SW480 (cell line): ENCODE data around the gene THEM4.

Source experiments
- DNase-seq: peaks from one replicate; pipeline ENCODE4 v3.0.0-alpha.2; 2016; ENCODE audit warnings: low spot score

The THEM4 gene

GRCh38 chr1:151837884-151838221, 71.5 kb downstream of the THEM4 start:
- no peak for DNase-seq

- DNase-seq = no peak
Observed at GRCh38 chr1:151837197-151837596, 72.1 kb downstream of the THEM4 start.

DNA sequence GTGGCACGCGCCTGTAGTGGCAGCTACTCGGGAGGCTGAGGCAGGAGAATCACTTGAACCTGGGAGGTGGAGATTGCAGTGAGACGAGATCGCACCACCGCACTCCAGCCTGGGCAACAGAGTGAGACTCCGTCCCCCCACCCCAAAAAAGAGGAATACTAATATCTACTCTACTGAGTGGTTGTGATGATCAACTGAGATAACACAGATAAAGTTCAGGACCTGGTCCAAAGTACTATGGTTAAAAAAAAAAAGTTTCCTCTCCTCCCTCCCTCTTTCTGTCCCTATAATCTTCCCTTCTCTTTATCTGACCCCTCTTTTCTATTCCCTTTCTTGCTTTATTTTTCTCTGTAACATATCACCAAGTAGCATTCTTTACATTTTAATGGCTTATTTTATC, 73.7 kb downstream of the THEM4 start:
- no peak for DNase-seq

GRCh38 chr1:151834239-151834638, 75.1 kb downstream of the THEM4 start:
- DNase-seq = no peak

GRCh38 chr1:151833172-151833900, 76.0 kb downstream of the THEM4 start:
- no peak for DNase-seq

DNA sequence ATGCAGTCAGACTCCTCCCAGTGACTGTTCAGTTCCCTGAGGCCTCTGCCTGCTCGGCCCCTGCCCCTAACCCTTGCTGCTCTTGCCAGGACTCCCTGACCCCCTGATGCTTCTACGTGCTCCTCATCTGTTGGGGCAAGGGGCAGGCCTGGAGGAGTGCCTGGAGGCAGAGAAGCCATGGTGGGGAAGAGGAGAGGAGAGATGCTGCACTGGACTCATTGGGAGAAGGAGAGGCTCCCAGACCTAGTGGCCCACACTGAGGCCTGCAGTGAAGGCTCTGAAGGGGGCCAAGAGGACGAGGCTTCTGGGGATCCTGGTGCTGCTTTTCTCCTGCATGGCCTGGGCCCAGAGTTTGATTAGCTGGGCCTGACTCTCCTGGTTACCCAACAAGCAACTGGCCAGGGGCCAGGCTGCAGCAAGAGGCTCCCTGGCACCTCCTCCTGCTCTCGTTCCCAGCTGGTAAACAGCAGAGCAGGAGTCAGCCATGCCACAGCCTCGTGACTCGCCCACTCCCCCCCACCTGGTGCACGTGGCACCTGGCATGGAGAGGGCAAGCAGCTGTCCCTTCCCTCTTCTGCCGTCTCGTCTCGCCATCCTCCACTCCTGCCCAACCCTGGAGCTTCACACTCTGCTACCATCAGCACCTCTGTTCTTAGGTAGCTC, 76.9 kb downstream of the THEM4 start:
- peak; percentile 46 for DNase-seq

DNA sequence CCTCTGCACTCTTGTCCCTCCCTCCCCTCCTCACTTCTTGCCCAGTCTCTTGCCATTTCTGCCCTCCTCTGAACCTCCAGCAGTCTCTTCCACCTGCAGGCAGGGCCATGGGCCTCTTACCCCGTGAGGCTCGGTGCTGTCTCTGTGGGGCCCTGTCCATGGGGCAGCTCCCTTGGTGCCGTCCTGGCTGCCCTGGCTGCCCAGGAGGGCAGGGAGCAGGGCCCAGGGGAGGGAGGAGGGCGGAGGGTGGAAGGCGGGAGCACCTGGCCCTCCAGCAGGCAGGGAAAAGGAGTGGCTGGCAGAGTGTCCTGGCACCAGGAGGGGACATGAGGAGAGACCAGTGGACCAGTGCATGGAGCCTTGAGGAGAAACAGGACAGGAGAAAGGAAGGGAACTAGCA, 77.7 kb downstream of the THEM4 start, which contains the start of gene RORC:
Gene RORC (minus strand): TSS at position 198 of the 400 bp plus-strand sequence. CDS start 38 bp downstream, at position 160.
- peak; percentile 6 for DNase-seq

DNA sequence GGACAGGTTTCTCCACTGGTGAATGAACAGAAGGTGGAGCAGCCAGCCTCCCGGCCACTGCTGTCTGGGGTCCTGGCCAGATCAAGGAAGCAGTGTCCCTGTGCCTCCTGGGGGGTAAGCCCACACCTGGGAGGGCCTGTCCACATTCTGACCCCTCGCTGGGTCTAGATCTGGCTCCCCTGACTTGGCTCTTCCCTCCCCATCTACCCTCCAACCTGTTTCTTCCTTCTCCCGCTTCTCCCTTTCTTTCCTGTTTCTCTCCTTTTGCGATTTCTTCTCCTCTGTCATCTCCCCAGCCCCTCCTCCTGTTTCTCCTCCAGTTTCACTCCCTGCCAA, 78.1 kb downstream of the THEM4 start:
- DNase-seq = no peak

DNA sequence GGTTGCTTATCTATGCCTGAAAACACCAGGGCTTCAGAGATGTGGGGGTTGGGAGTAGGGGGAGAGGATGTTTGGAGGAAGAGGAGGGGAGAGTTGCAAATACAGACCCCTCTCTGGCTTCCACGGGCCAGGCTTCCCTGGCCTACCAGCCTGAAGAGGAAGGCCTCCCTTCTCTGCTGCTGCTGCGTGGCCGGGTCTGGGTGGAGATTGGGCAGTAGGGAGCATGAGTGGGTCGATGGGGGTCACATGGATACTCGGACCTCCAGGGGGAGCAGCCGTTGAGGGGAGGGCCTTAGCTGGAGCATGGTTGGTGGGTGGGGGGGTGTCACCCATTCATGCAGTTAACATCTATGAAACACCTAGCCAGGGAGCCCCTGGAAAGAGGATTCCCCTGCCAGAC, 79.3 kb downstream of the THEM4 start:
- no peak for DNase-seq

GRCh38 chr1:151829352-151830046, 79.8 kb downstream of the THEM4 start:
- DNase-seq = no peak

DNA sequence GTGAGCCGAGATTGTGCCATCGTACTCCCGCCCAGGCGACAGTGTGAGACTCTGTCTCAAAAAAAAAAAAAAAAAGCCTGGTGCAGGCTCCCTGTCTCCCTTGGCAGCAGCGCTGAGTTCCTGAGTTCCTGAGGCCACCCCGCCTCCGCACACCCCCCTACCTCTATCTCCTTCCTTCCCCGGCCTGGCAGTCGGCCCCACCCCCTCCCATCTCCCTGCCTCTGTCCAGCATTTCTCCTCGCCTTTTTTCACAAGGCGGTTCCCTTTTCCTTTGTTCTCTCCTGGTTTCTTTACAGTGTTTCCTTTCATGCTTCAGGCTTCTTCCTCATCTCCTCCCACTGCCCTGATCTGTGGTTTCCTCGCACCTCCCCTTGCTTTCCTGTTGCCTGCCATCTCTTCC, 80.4 kb downstream of the THEM4 start:
- peak; percentile 80 for DNase-seq

DNA sequence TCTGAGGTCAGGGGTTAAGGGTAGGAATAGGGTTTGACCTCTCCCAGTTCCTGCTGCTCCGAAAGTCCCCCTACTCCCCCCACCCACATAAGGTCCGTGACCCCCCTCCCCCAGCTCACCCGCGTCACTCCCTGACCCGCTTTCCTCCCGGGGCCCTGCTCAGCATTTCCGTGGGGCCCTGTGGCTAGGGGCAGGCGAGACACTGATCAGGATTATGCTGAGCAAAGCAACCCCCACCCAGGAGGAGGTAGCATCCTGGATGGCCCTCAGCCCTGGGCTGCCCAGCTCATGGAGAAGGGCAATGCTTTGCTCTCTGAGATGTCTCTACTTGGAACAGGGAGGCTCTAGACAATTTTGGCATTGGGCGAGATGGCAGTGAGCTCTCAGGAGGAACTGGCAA, 81.5 kb downstream of the THEM4 start:
- no peak for DNase-seq

DNA sequence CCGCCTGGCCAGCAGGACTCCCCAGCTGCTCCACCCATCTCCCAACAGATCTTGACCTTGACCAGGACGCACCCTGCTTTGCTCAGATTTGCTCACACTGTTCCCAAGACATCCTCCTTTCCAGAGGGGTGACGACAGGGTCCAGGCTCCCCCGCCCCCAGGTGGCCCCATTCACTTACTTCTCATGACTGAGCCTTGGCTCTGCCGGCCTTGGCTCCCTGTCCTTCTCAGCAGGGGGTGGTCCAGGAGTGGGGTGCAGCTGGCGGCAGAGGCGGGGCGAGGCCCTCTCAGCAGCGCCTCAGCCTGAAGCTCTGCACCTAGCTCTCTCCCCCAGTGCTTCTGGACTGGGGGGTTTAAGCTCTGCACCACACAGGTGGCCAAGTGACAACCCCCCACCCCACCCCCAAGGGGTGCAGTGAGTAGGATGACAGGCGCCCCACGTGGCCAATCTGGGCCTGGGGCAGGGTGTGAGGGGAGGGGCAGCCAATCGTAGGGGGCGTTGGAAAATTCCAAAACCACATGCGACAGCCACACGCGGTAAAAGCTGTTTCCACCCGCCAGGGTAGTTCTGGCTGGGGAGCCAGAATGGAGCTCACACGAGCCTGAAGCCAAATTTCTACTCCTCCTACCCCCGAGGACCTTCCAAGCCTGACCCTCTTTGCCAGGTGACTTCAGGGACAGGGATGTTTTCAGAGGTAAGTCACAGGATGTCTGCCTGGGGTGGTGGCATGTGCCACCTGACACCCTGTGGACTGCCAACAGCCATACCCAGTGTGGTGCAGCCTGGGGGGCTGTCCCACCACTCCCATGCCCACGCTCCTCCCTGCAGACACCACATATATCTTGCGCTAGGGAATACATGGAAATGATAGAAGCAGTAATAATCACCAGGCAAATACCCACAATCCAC, 83.3 kb downstream of the THEM4 start:
- no peak for DNase-seq

- DNase-seq = no peak
Observed at GRCh38 chr1:151825204-151825603, 84.1 kb downstream of the THEM4 start.
